Esophagus squamous epithelium (tissue), 5 donors: Measurements from ENCODE around the gene TBL1X. TPM values are rescaled to one million over a fixed set of nuclear protein-coding genes. Genes with fewer than 3 reads are reported as not detected.

Source experiments
- DNase-seq: peaks from one replicate; lab custom pipeline; 2025; lab: John Stamatoyannopoulos, UW
- H3K27ac ChIP-seq, 4 donors: fragments of 200-600 bp; sonication (generic); one replicate each; pipeline ENCODE4 v1.5.1; 2016 to 2019; ENCODE audit warnings: mild to moderate bottlenecking in 1 of 4
- H3K27me3 ChIP-seq, 4 donors: fragments of 200-600 bp; sonication (generic); 1 replicate in 3 of 4; 2 replicates in 1 of 4; pipeline versions ENCODE4 v1.5.1 to v1.6.0; 2017 to 2021; ENCODE audit warnings: antibody characterized with exemption in 1 of 4
- H3K36me3 ChIP-seq, 3 donors: fragments of 200-600 bp; sonication (generic); one replicate each; pipeline ENCODE4 v1.5.1; 2016 to 2019
- H3K4me1 ChIP-seq, 3 donors: fragments of 200-600 bp; sonication (generic); one replicate each; pipeline ENCODE4 v1.5.1; 2017 to 2019
- H3K4me3 ChIP-seq, 4 donors: fragments of 200-600 bp; sonication (generic); 1 replicate in 3 of 4; 2 replicates in 1 of 4; pipeline ENCODE4 v1.5.1; 2016 to 2019; ENCODE audit warnings: mild to moderate bottlenecking in 2 of 4, moderate library complexity in 1 of 4
- H3K9me3 ChIP-seq, 3 donors: fragments of 200-600 bp; sonication (generic); one replicate each; pipeline ENCODE4 v1.5.1; 2016 to 2019
- POLR2A ChIP-seq, 4 donors: fragments of 450-650 bp; IDR thresholded peaks; one replicate each; pipeline ENCODE4 v1.6.1; 2017; ENCODE audit warnings: antibody characterized with exemption in 4 of 4, mild to moderate bottlenecking in 4 of 4, moderate library complexity in 3 of 4
- WGBS, 2 donors: methylation state at CpG; one replicate each; pipeline ENCODE4 v1.1.5; 2018; 5-methylcytosine and 5-hydroxymethylcytosine counted together
- intact Hi-C: fragments of 100-400 bp; cut with DNase I; formaldehyde crosslinking; loops from one replicate; pipeline ENCODE4 v1.15.0; 2022
- total RNA-seq, 4 donors: library from RNA; depleted of rRNA; stranded (reverse); fragments of >200 nt; gene quantifications; one replicate each; pipeline ENCODE4 v1.1.0, GENCODE V29; 2016
- TF ChIP-seq, protein P1 (sequence below), 6 experiments: fragments of 450-650 bp in 4 of 6; fragments of 200-600 bp in 2 of 6; sonication (generic) in 2 of 6; IDR thresholded peaks; one replicate each; pipeline ENCODE4 v1.5.1; 2016 to 2019; ENCODE audit warnings: antibody characterized with exemption in 6 of 6, mild to moderate bottlenecking in 4 of 6, moderate library complexity in 4 of 6
- donor health status: DM: yes; HTN: yes; CAD: no.

Gene TBL1X
- total RNA-seq, 4 donors from 2014 or later, result 17.5 to 24.2 (median 21.8) TPM

DNA sequence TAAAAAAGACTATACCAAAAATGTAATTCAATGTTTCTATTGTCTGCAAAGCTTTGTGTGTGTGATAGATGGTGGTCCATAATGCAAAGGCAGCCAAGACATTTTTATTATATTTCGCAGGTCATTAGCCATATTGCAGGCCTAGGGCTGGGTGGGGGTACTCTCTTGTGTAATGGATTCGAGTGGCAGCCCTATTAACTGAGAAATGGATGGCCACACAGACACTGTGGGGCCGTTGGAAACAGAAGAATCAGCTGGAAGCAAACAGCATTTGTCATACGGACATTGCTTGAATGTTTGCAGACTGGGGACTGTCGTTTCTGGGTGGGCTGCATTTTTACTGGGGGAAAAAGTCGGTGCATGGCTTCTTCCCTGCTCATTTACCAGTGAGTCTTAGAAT, 199.4 kb downstream of the TBL1X start:
- H3K4me3 ChIP-seq, result no peak overlapping the region
- no peaks in the 10 kb centered on the region for H3K9me3 ChIP-seq
- peaks cover 0 to 4% (median 0%) of the 10 kb centered on the region in 3 donors for H3K4me1 ChIP-seq
- intact Hi-C loops, result no loop called here
- WGBS, 2 donors, result 72 to 92% methylated on average over 6 of the region's 6 CpGs
- no peak for TF ChIP-seq POLR2A (IDR thresholded peaks at IDR 0.05)
- TF ChIP-seq, protein P1, sequence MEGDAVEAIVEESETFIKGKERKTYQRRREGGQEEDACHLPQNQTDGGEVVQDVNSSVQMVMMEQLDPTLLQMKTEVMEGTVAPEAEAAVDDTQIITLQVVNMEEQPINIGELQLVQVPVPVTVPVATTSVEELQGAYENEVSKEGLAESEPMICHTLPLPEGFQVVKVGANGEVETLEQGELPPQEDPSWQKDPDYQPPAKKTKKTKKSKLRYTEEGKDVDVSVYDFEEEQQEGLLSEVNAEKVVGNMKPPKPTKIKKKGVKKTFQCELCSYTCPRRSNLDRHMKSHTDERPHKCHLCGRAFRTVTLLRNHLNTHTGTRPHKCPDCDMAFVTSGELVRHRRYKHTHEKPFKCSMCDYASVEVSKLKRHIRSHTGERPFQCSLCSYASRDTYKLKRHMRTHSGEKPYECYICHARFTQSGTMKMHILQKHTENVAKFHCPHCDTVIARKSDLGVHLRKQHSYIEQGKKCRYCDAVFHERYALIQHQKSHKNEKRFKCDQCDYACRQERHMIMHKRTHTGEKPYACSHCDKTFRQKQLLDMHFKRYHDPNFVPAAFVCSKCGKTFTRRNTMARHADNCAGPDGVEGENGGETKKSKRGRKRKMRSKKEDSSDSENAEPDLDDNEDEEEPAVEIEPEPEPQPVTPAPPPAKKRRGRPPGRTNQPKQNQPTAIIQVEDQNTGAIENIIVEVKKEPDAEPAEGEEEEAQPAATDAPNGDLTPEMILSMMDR (IDR thresholded peaks at IDR 0.05), result no peak
- no peaks in the 10 kb centered on the region for H3K27me3 ChIP-seq
- H3K27ac ChIP-seq, result no peak overlapping the region
- no peak for DNase-seq
- H3K36me3 ChIP-seq, result no peaks in the 10 kb centered on the region

DNA sequence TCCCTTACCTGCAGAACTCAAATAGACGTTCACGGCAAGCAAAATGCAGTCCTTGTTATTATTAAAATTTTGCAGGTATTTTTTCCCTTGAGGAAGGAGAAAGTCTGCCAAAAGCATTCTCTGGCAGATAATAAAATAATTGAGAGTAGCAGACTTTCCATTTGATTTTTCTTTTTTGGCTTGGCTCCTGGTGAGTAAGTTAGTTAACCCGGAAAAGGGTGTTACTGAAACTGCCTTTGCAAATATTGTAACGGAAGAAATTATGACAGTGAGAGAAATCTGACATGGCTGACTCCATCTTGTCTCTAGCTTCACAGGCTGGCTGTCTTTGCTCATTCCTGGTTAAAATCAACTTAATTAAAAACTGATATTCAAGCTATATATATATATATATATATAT, 200.3 kb downstream of the TBL1X start:
- H3K27me3 ChIP-seq, result no peaks in the 10 kb centered on the region
- DNase-seq, result no peak
- intact Hi-C loops, result no loop called here
- H3K27ac ChIP-seq, result no peak overlapping the region
- H3K4me1 ChIP-seq, result peaks cover 0 to 6% (median 0%) of the 10 kb centered on the region in 3 donors
- H3K36me3 ChIP-seq, result no peaks in the 10 kb centered on the region
- no peak overlapping the region for H3K4me3 ChIP-seq
- 31 to 58% methylated on average over 4 of the region's 4 CpGs for WGBS, 2 donors
- TF ChIP-seq POLR2A (IDR thresholded peaks at IDR 0.05), result no peak
- TF ChIP-seq, protein P1 (IDR thresholded peaks at IDR 0.05), result no peak
- no peaks in the 10 kb centered on the region for H3K9me3 ChIP-seq

DNA sequence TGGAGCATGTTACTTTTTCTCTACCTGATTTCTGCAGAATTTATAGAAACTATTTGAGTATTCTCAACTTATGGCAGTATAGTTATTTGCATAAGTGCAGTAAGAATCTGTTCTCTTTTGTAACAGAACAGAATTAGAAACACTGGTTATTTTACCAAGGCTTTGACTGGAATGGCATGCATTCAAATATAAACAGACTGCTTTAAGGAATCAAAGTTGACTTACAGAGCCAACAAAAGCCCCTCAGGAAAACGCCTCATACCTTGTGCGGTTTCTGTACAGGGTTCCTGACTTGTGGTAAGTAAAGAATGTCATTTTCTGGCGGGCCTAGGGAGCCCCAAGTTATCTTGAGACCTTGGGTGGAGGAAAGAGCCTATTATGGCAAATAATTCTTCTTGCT, 203.7 kb downstream of the TBL1X start:
- DNase-seq, result no peak
- TF ChIP-seq, protein P1 (IDR thresholded peaks at IDR 0.05), result no peak
- TF ChIP-seq POLR2A (IDR thresholded peaks at IDR 0.05), result no peak
- no peak overlapping the region for H3K27ac ChIP-seq
- H3K36me3 ChIP-seq, result no peaks in the 10 kb centered on the region
- peaks cover 0 to 9% (median 0%) of the 10 kb centered on the region in 3 donors for H3K4me1 ChIP-seq
- no peaks in the 10 kb centered on the region for H3K9me3 ChIP-seq
- no peak overlapping the region for H3K4me3 ChIP-seq
- intact Hi-C loops, result no loop called here
- WGBS, 2 donors, result 30 to 57% methylated on average over 3 of the region's 3 CpGs
- no peaks in the 10 kb centered on the region for H3K27me3 ChIP-seq

DNA sequence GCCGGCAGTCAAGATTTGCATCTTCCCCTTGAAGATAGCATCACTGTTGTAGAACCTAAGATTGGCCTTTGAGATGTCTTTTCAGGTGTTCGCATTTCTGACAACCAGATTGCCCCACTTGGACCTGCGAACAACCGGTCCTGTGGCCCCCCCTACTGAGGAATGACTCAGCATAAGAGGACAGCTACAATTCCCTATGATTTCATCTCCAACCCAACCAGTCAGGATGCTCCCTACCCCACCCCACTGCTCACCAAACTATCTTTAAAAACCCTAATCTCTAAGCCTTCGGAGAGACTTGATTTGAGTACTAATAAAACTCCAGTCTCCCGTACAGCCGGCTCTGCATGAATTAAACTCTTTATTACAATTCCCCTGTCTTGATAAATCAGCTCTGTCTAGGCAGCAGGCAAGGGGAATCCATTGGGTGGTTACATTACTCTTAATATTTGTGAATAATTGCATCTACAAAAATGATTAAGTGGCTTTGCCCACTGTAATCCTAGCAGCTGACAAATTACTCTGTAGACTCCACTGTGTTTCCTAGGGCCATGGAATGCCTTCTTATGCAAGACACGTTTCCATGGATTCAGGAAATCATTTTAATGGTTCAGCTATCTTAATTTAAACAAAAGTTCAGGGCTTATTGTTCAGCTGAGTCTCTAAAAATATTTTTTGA, 205.4 kb downstream of the TBL1X start:
- H3K4me1 ChIP-seq, result peaks cover 0 to 5% (median 0%) of the 10 kb centered on the region in 3 donors
- no peaks in the 10 kb centered on the region for H3K27me3 ChIP-seq
- H3K4me3 ChIP-seq, result no peak overlapping the region
- no peak for TF ChIP-seq POLR2A (IDR thresholded peaks at IDR 0.05)
- TF ChIP-seq, protein P1 (IDR thresholded peaks at IDR 0.05), result no peak
- intact Hi-C loops, result no loop called here
- no peaks in the 10 kb centered on the region for H3K36me3 ChIP-seq
- no peaks in the 10 kb centered on the region for H3K9me3 ChIP-seq
- WGBS, 2 donors, result 65 to 78% methylated on average over 8 of the region's 8 CpGs
- H3K27ac ChIP-seq, result no peak overlapping the region
- DNase-seq, result no peak

DNA sequence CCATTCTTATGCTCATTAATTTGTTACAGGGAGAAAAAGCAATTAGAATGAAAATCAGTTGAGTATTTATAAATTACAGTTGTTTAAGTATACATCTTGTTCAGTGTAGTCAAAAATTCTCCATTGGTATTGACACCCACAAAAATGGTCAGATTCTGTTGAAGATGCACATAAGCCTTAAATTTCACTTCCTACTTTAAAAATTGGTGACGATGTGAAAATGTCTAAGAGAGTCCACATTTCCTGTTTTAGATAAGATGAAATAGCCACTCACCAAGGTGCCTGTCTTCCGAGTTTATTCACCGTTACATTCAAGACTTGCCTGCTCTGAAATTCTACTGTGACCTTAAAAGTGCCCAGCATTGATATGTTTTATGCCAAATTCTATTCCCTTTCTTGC, 207.1 kb downstream of the TBL1X start:
- intact Hi-C loops, result no loop called here
- H3K27ac ChIP-seq, result no peak overlapping the region
- H3K36me3 ChIP-seq, result no peaks in the 10 kb centered on the region
- H3K27me3 ChIP-seq, result no peaks in the 10 kb centered on the region
- no peaks in the 10 kb centered on the region for H3K9me3 ChIP-seq
- TF ChIP-seq, protein P1 (IDR thresholded peaks at IDR 0.05), result no peak
- TF ChIP-seq POLR2A (IDR thresholded peaks at IDR 0.05), result no peak
- 72 to 78% methylated on average over 3 of the region's 3 CpGs for WGBS, 2 donors
- no peak overlapping the region for H3K4me3 ChIP-seq
- DNase-seq, result no peak
- H3K4me1 ChIP-seq, result peaks cover 0 to 6% (median 0%) of the 10 kb centered on the region in 3 donors
